Measurements from ENCODE around the gene RNU7-1. TPM values are rescaled to one million over a fixed set of nuclear protein-coding genes. Genes with fewer than 3 reads are reported as not detected.

RNU7-1 gene
- total RNA-seq, 1 donor from 2014 or later: not detected

GRCh38 chr12:6927379-6928021 lies 16.1 kb upstream of the RNU7-1 start, which contains the start of gene ATN1:
Gene ATN1, plus strand, starts transcription at chr12:6927959. Its CDS starts 6,043 bp downstream, at chr12:6934002.
- DNase-seq (ENCODE audit: low spot score, unreplicated experiment): peak; percentile 75
- H3K27ac Mint-ChIP-seq: peak within 1 kb of the TSS; percentile 96
- H3K4me1 Mint-ChIP-seq (ENCODE audit: low read depth): peaks cover 62% of the 10 kb centered on the region
- H3K36me3 Mint-ChIP-seq (ENCODE audit: insufficient read depth): peaks cover 2% of the 10 kb centered on the region
- peak within 1 kb of the TSS; percentile 99 for H3K4me3 Mint-ChIP-seq (ENCODE audit: low read depth)
- no peak for TF ChIP-seq CTCF (IDR thresholded peaks at IDR 0.05; ENCODE audit: unreplicated experiment)
- no peaks in the 10 kb centered on the region for H3K27me3 Mint-ChIP-seq
- H3K9me3 Mint-ChIP-seq (ENCODE audit: low read depth): no peaks in the 10 kb centered on the region

- TF ChIP-seq CTCF (IDR thresholded peaks at IDR 0.05; ENCODE audit: unreplicated experiment): no peak
- H3K27me3 Mint-ChIP-seq: no peaks in the 10 kb centered on the region
Observed at GRCh38 chr12:6928022-6928702, 15.5 kb upstream of the RNU7-1 start.

GRCh38 chr12:6928703-6929407 lies 14.8 kb upstream of the RNU7-1 start:
- peak overlapping the region; percentile 99 for H3K4me3 Mint-ChIP-seq (ENCODE audit: low read depth)
- TF ChIP-seq CTCF (IDR thresholded peaks at IDR 0.05; ENCODE audit: unreplicated experiment): no peak
- H3K36me3 Mint-ChIP-seq (ENCODE audit: insufficient read depth): peaks cover 3% of the 10 kb centered on the region
- no peak for DNase-seq (ENCODE audit: low spot score, unreplicated experiment)
- peak overlapping the region; percentile 95 for H3K27ac Mint-ChIP-seq
- H3K27me3 Mint-ChIP-seq: no peaks in the 10 kb centered on the region
- H3K4me1 Mint-ChIP-seq (ENCODE audit: low read depth): peaks cover 65% of the 10 kb centered on the region
- H3K9me3 Mint-ChIP-seq (ENCODE audit: low read depth): no peaks in the 10 kb centered on the region

More at GRCh38 chr12:6928022-6928702, 15.5 kb upstream of the RNU7-1 start:
- Mint-ChIP-seq H3K4me1 (ENCODE audit: low read depth) (peaks cover 65% of the 10 kb centered on the region), H3K36me3 (ENCODE audit: insufficient read depth) (no peaks in the 10 kb centered on the region), H3K9me3 (ENCODE audit: low read depth) (no peaks in the 10 kb centered on the region), H3K27ac (peak overlapping the region; percentile 95), H3K4me3 (ENCODE audit: low read depth) (peak overlapping the region; percentile 99)
- no peak for DNase-seq (ENCODE audit: low spot score, unreplicated experiment)

- H3K4me3 Mint-ChIP-seq (ENCODE audit: low read depth): peak overlapping the region; percentile 99
- H3K36me3 Mint-ChIP-seq (ENCODE audit: insufficient read depth): peaks cover 12% of the 10 kb centered on the region
- no peak for TF ChIP-seq CTCF (IDR thresholded peaks at IDR 0.05; ENCODE audit: unreplicated experiment)
- H3K27ac Mint-ChIP-seq: peak overlapping the region; percentile 95
- no peak for DNase-seq (ENCODE audit: low spot score, unreplicated experiment)
- peaks cover 57% of the 10 kb centered on the region for H3K4me1 Mint-ChIP-seq (ENCODE audit: low read depth)
- no peaks in the 10 kb centered on the region for H3K9me3 Mint-ChIP-seq (ENCODE audit: low read depth)
- no peaks in the 10 kb centered on the region for H3K27me3 Mint-ChIP-seq
Observed at GRCh38 chr12:6929466-6930452, 13.9 kb upstream of the RNU7-1 start.

Measured in progenitor cell of endocrine pancreas (in vitro differentiated cells).